TTC549 (cell line): ENCODE data around the gene GID8.

Experiments
- FAIRE-seq: peaks from 2 replicates; lab custom pipeline; 2012; peaks lifted over from hg19 to GRCh38; lab: Jason Lieb, UNC

GID8 gene

DNA sequence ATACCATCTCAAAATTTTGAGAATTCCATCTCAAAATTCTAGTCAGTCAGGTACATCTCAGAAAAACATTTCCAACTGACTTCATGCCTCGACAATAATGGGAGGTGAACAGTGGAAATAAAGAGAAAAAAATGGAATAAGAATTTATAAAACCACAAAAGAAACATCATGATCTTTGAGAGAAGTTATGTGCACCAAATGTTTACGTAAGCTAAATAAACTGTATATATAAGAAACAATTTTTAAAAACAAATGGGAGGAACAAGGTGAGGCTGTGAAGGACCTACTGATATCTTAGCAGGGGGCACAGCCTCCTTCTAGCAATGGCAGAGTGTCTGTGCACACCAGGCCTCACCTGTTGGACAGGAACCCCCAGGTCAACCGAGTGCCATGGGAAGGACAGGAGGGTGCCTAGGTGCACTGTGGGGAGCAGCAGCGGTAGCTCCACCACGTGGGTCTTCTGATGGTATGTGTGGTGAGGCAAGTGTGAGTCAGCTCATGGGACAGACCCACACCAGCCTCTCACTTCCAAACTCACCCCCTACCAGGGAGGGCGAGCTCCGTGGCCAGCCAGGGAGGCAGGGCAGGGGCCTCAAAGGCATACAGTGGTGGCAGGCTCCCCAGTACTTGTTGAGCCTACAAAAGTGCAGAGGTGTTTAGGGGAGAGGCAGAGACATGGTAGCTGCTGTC lies 34.9 kb upstream of the GID8 start:
- no peak for FAIRE-seq

DNA sequence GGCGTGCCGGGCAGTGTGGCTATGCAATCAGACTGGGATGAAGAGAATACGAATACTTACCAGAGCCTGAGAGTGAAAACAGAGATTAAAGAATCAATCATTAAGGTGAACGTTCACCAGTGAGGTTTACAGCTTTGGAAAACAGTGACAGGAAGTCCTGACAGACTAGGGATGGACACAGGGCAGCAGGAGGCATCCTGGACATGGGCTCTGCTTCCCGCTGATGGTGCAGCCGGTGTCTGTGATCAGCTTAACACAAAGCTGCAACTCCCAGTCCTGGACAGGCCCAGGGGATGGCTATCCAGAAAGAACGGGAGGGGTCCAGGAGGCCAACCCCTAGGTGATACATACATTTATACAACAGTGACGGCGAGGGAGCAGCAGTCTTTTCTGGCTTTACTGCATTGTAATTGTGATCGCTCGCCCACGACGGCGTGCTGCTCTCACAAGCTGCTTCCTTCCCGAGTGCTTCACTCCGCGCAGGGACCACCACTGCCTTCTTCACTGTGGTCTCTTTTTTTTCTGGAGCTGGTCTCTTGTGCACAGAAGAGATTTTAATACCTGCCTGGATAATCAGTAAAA lies 32.3 kb upstream of the GID8 start:
- no peak for FAIRE-seq

DNA sequence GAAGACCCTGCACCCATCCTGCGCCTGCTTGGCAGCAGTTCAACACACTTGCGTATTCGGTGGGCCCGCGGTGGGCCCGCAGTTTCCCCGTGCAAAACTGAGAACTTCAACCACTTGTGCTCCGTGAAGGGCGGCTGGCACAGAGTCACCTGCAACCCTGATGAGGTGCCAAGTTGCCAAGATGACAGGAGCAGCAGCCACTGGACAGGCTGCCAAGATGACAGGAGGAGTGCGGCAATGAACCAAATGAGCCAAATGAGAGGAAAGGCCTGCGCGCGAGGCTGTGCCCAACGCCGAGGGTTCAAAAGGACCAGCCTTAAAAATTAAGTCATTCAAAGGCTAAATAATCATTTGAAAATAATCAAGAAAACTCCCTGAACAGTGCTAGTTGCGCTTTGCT lies 31.7 kb upstream of the GID8 start:
- no peak for FAIRE-seq

DNA sequence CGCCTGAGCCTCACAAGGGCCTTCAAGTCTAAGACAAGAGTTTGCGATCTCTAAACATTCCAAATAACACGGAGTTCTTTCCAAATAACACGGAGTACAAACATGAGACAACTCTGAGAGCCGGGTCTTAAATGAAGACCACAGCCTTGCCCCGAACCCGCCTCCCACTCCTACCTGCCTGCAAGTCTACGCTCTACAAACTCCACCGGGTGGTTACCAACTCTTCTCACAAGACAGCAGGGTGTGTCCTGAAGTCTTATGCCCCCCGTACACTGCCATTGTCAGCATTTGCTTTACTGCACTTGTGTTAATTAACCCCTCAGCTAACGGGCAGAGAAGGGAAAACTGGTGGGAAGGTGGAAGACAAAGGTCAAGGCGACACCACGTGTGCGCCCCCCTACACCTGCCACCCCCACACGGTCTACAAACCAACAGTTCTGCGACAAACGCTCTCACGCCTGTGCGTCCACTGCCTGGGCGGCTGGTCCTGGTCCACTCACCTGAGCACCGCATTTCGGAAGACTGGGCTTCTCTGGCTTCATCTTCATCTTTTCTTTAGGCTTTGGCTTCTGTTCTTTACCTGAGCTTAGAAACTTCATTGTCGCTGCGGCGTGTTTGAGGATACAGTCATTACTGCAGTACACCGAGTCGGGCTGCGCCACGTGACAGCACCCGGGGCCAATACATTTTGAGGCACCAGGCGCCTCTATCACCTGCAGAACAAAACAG lies 31.1 kb upstream of the GID8 start:
- FAIRE-seq = no peak

DNA sequence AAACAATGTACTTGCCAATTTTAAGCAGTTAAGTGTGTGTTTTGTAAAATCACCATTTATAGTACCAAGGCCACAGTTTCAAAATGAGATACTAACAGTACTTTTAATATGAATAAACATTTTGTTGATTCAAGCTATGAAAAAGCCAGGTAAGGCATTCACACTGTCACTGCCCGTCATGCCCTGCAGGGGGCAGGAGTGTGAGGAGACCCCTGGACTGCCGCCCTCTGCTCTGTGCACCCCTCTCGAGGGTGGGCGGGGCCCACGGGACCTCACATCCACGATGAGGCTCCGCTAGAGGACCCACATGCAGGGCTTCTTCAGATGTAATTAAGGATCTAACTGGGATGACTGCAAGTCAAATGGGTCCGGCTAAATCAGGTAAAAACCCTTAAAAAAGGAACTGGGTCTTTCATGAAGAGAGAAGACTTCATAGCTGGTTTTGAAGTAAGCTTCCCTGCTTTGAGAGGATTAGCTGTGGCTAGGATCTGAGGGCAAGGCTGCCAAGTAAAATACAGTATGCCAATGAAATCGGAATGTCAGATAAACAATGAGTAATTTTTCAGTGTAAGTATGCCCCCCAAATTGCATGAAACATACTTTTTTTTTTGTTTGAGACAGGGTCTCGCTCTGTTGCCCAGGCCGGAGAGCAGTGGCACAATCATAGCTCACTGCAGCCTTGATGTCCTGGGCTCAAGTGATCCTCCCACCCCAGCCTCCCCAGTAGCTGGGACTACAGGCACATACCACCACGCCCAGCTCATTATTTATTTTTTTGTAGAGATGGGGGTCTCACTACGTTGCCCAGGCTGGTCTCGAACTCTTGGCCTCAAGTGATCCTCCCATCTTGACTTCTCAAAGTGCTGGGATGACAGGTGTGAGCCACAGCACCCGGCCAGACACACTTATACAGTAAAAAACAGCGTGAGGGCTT lies 30.3 kb upstream of the GID8 start:
- no peak for FAIRE-seq

DNA sequence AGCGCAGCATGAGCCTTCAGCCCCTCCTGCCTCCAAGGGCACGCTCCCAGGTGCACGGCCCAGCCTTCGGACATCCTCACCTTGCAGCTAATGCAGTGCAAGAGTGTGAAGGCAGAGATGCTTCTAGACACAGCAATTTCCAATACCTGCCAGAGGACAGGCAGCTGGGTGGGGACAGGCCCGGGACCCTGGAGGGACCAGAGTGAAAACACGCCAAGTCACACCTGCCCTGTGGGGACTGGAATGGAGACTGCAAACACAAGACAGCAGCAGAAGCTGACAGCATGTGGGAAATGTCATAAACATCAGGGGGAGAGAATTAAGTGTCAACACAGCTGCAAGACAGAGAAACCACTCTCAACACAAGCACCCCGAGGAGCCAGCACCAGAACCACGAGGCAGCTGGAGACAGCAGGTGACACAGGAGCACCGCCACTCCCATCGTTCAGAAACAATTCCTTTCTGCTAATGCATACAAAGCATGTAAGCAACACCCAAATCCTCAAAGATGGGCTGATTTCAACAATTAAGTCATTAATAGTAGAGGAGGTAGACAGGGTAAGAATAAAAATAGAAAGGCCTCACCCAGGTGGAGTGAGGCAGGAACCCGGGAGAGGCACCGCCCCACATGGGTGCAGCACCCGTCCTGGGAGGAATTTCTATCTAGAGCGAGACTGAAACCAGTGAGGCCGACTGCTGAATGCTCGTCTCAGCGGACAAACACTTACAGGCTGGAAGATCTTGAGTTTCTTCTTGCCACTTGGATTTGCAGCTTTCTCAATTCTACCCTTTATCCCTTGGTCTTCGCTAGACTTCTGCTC lies 28.8 kb upstream of the GID8 start:
- no peak for FAIRE-seq

DNA sequence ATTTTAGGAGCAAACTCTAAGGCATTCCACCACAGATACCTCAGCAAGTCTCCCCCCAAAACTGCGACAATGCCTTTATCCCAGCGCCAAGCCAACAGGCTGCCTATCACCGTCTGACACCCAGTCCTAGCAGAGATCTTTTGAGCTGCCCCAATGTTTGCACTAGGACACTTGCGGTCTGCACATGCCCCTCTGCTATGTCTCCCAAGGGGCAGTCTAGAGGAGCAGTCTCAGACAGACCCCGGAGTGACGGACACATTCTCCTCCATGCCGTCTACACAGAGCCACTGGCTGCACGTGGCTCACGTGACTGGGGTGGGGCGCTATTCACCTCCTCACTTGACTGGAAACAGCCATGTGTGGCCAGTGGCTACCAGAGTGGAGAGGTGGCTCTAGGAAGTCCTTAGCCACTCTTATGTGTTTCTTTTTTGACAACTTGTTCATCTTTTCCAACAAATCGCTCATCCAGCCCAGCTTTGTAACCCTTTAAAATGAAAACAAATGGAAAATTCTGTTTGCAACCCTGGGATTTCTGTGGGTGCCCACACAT lies 27.7 kb upstream of the GID8 start:
- no peak for FAIRE-seq

DNA sequence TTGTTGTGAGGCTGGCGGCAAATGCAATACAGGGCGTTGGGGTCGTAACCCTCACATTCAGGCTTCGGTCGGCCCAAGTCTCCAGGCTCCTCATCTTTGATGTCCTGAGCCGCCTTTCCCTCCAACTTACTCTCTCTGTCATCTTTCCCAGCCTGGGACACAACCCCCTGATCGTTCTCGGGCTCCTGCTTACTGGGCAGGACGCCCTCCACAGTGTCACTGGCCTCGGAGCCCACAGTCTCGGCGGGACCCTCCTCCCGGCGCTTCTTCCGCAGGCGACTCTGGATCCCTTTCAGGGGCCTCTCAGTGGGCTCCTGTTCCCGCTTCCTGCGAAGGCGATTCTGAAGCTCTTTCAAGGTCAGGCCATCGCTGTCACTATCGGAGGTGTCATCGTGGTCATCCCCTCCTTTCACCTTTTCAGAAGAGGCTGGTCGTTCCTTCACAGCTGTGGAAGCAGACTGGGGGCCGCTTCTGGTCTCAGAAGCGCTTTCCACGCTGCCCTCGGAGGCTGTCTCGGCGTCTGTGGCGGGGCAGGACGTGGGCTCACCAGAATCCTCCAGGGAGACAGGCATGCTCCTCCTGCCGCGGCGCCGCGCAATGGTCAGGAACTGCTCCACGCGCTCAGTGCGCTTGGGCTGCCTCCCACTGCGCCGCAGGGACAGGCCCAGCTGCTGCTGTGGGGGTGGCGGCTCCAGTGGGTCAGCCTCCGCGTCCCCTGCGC lies 27.0 kb upstream of the GID8 start:
- FAIRE-seq = no peak

DNA sequence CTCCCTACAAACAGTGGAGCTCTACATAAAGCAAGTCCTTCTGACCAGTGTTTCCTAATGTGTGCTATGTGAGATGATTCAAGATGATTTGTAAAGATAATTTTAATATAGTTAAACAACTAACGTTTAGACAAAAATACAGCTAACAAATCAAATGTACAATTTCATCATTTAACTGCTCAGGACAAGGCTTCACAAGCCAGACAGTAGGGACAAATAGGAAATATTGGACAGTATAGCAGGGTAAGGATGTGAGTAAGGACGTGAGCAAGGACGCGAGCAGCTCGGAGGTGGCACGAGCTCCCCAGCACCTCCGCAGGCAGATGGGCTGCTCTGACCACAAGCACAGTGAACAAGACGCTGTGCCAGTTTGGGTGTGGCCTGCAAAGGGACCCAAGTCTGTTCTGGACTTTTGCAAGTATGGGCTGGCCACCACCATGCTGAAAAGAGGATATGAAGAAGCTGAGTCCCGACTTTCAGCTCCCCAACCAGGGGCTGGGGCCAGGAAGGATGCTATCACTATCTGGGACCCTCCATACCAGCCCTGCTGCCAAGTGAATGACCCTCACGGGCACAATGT lies 26.2 kb upstream of the GID8 start:
- no peak for FAIRE-seq

DNA sequence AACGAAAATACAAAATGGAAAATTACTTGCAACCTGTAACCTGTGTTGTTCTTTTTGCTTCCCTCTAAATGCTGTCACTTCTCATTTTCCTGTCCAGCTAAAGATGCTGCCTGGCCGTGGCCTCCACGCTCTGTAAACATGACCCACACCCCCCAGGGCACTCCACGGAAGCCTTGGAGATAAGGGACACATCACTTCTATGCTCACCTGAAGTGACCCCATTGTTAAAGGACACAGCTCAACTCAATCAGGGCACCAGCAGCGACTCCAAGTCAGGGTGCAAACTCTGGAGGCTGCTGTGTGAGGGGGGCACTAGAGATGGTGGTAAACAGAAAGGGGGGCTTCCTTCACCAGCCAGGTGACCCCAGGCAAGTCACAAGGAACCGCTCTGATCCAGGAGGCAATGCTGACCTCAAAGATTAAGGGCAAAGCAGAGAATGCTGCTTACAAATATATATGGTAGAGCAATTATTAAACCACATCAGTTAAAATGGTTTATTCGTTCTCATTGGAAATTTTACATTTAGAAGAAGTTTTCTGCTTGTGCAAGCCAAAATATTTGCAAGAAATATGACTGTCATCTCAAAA lies 24.8 kb upstream of the GID8 start:
- FAIRE-seq = no peak

DNA sequence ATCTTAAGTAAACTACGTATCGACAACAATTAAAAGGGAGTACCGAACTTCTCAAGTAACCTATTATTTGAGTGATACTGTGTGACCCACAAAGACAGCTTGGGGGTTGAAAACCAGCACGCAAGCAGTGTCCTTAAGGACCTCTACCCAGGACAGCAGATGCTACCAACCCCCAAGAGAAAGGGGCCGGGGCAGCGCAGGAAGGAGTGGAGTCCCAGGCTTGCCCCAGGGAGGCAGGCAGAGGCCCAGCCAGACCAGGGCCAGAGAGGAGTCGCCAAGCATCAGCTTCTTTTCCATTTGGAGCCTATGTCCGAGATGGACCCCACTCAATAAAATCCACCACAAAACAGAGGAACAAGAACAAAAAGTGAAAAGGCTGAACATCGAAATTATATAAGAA lies 23.5 kb upstream of the GID8 start:
- no peak for FAIRE-seq

DNA sequence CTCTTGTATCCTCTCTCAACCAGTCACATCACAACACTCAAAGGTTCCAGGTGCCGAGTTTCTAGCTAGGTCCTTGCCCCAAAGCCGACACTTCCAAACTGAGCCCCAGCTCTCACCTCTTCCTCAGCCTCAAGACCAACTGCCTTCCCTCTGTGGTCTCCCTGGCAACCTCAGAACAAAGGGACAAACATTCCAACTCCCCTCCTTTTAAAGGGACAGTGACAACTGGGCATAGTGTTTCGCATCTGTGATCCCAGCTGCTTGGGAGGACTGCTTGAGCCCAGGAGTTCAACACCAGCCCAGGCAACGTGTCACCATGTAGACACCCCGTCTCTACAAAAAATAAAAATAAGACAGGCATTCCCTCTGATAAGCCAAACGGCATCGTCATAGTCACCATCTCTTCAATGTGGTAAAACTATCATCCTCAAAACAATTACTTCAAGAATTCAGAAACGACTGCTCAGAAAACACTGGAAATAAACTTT lies 22.9 kb upstream of the GID8 start:
- no peak for FAIRE-seq

DNA sequence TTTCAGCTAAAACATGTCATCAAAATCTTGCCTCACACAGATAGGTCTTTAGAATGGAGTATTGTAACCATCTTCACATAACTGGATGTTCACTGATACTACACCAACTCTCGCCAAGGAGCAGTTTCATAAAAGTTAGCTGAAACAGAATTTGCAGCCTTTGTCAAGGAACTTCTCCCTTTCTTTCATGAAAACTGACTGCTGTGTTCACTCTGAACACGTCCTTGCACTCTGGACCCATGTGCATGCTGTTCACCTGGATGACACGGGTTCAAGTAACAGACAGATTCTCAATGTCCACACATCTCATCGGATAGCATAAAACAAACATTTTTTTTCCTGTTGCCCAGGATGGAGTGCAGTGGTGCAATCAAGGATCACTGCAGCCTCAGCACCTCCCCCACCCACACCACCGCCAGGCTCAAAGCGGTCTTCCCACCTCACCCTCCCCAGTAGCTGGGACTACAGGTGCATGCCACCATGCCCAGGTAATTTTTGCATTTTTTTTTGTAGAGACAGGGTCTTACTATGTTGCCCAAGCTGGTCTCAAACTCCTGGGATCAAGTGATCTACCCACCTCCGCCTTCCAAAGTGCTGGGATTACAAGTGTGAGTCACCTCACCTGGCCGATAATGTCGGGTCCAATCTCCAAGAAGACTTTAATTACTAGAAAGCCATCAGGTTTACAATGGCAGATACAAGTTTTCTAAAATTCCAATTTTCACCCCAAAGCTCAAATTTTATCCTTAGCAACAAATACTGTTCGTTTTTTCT lies 21.1 kb upstream of the GID8 start:
- FAIRE-seq = no peak

DNA sequence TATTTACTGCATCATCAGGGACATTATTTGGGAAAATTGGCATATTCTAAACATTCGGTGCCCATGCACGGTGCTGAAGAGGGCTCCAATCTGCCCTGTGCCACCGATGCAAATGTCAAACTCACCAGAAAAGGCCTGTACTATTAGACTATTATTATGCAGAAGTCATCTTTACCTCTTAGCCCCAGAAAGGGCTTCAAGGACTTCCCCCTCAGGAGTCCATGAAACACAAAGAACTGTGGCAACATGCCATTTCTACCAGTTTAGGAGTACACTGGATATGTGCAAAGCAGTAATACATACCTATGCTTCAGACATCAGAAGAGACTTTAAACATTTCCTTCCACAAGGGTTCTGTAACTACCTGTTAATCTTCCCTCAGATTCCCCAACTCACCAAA lies 20.2 kb upstream of the GID8 start:
- FAIRE-seq = no peak

DNA sequence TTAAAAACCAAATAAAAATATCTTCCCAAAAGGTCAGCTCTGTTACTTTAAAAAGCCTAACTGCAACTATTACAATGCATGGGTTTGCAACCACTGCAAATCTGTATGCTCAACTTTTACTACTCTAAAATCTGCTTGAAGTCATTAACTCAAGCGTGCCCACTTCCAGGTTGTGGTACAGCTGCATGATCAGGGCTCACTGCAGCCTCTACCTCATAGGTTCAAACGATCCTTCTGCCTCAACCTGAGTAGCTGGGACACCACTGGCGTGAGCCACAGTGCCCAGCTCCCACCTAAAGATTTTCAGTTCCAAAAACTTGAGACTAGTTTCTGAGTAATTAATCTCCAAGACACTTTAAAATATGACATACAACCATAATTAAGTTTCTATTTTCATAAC lies 19.8 kb upstream of the GID8 start:
- no peak for FAIRE-seq

DNA sequence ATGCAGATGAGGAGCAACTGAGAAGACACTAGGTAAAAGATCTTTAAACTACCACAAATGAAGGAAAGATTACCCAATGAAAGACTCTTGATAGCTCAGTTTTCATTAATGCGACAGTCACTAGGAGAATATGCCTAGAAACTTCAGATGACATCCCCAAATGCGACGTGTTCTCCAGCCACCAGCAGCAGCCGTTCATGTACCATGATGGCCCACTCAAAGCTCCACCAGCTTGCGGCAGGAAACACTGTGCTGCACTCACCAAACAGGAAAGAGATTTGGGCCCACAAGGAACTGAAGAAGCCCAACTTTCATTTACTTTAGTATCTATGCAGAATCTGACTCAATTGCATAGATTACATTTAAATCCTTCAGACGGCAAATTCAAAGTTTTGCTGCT lies 19.1 kb upstream of the GID8 start:
- no peak for FAIRE-seq

DNA sequence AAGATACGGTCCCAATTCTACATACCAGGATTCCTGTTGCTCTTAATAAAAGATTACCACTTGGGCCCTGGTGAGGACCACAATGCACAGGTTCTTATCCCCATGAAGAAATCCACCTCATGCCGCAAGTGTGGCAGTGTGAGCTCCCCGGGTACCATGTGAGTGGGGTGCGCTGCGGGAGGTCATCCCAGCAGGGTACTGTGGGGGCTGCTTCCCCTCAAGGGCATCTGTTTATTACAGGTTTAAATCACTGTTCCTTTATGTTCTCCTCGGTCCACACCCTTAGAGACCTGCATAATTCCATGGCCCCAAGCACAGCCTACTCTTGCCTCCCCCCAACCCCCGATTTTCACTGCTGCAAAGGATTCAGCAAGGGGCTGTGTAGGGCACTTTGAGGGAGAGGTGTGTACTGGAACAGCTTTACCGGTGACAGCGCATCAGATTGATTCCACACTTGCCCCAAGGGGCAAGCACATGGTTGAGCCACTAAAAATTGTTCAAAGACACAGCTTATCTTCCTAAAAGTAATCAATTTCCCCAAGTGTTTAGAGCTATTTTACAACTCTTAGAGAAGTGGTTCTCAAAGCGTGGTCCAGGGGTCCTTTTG lies 17.8 kb upstream of the GID8 start:
- no peak for FAIRE-seq

DNA sequence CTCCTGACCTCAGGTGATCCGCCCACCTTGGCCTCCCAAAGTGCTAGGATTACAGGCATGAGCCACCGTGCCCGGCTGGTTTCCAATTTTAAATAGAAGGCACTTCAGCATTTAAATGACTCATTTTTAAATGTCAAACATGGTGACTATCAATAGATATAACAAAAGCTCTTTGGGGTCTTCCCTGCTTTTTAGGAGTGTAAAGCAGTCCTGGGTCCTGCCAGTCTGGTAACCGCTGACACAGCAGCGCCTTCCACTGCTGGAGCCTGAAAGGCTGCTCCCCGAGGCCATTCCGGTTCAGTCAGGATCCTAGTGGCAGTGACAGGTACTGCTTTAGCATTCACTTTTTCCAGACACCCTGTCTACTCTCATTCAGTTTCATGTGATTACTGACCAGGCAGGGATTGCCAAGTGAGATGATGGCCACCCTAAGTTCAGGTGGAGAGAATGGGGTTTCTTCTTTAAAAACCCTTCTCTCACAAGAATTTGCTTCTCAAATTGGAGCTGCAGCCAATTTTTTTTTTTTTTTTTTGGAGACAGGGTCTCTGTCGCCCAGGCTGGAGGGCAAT lies 16.7 kb upstream of the GID8 start:
- FAIRE-seq = no peak
